Activated CD4-positive, CD25-positive, alpha-beta regulatory T cell treated with anti-CD3 and anti-CD28 coated beads, Interleukin-2, amount 50 U/mL, for 16 hours (primary cell): Measurements from ENCODE around the gene GUCY1B1.

ENCODE experiments used
- DNase-seq: peaks from one replicate; pipeline ENCODE4 v3.0.0-alpha.2; 2020; ENCODE audit warnings: low read depth, low spot score

The GUCY1B1 gene

GRCh38 chr4:155758481-155759371, at the start of gene GUCY1B1:
GUCY1B1 (plus strand) TSS chr4:155759021; CDS start chr4:155759141, 120 bp downstream.
- DNase-seq, result no peak

GRCh38 chr4:155709918-155710317, 48.9 kb upstream of the GUCY1B1 start:
- no peak for DNase-seq

DNA sequence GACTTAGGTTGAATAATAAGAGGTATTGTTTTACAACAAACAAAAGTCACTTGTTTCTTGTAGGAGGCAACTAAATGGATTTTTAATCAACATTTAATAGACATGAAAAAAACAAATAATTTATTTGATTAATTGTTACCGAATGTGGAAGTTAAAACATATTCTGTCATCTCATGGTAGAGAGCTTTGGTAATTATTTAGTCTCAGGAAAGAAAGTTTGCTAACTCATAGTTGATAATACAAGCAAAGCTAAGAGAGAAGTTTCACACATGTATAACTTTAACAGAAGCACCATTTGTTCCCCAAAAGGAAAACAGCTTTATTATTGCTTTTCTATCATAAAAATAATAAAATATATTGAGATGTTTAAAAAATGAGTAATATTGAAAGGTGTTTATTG, 47.3 kb upstream of the GUCY1B1 start:
- DNase-seq, result no peak

- DNase-seq, result no peak
Observed at GRCh38 chr4:155712846-155713245, 46.0 kb upstream of the GUCY1B1 start.

- DNase-seq, result no peak
Observed at GRCh38 chr4:155713911-155714310, 44.9 kb upstream of the GUCY1B1 start.

DNA sequence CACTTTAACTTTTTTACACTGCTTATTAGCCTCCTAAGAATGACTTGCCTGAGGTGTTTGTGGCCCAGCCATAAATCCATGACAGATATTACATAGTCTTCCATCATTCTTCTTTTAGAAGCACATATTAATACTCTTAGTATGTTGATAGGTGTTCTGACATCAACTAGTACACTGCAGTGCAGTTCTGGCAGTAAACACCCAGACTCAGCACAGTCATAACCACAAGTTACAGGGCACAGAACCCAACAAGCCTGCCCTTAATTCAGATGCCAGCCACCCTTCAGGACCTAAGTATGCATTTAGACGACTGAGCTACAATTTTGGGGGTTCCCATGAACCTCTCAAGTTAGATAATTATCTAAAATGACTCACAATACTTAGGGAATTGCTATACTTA, 36.5 kb upstream of the GUCY1B1 start:
- DNase-seq, result no peak

DNA sequence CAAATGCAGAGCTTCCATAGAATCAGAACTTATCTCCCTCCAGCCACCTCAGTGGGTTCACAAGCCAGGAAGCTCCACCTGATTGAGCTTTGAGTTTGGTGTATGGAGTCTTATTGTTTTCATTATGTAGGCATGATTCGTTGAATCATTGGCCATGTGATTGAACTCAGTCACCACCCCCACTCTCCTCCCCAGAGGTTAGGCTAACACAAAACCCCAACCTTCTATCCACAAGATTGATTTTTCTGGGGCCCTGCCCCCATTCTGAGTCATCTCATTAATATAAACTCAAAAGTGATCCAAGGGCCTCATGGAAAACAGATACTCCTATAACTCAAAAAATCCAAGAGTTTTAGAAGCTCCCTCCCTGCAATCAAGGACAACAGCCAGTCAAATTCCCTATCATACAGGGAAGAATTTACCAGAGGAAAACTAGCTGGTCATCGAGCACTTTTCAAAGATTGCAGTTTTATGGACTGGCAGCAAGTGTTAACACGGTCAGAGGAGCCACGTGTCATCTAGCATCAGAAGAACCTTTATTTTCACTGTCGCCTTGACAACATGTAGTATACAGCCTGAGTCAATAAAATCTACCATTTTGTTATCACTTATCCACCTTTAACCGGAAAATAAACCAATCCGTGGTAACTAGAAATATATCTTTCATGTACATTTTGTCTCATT, 35.9 kb upstream of the GUCY1B1 start:
- DNase-seq, result no peak

DNA sequence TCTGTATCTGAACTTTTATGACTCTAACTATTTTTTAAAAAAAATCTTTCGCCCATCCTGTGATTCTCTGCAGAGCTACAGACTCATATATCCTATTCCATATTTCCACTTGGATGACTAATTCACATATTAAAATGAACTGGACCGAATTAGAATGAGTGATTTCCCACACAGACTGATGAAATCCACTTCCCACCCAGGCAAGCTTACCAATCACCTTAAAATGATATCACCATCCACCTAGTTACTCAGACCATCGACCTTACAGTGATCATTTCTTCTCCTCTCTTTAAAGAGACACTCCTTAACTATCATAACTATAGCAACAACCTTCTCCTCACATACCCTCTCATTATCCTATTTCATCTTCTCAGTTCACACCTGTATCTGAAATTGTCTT, 34.1 kb upstream of the GUCY1B1 start:
- DNase-seq, result no peak

DNA sequence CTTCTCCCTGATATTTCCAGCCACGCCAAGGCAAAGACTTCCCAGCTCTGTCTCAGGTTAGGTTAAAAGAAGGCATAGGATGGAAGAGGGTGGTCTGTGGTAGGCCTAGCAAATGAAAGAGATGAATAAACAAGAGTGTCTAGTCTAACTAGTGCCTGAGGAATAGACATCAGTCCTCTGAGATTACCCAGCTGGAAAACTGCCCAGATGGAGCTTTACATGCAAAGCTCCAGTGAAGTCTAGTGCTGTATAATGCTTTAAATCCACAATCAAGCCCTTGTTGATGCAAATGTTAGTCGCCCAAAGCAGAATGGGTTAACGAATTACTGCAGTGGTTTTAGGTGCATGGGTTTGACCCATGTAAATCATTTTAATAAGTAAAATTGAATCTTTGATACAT, 24.8 kb upstream of the GUCY1B1 start:
- no peak for DNase-seq

DNA sequence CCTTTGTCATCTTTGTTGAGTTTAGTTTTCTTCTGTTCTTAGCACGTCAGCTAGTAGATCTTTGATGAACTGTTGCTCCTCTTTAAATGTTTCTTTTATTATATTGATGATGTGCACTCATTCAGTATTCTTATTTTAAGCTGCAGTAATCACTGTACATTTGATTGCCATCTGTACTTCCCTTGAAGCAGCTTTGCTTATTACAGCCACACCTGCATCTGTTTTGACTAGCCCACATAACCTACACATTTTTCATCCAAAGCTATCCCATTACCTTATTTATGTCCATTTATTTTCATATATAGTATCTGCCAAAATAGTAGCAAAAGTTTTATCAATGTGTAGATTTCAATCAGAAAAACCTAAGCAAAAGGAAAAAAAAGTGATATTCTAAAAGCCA, 23.9 kb upstream of the GUCY1B1 start:
- no peak for DNase-seq

- no peak for DNase-seq
Observed at GRCh38 chr4:155735496-155735895, 23.3 kb upstream of the GUCY1B1 start.

- no peak for DNase-seq
Observed at GRCh38 chr4:155738548-155738947, 20.3 kb upstream of the GUCY1B1 start.

GRCh38 chr4:155741546-155741945, 17.3 kb upstream of the GUCY1B1 start:
- no peak for DNase-seq

GRCh38 chr4:155742310-155743015, 16.4 kb upstream of the GUCY1B1 start:
- DNase-seq, result no peak

DNA sequence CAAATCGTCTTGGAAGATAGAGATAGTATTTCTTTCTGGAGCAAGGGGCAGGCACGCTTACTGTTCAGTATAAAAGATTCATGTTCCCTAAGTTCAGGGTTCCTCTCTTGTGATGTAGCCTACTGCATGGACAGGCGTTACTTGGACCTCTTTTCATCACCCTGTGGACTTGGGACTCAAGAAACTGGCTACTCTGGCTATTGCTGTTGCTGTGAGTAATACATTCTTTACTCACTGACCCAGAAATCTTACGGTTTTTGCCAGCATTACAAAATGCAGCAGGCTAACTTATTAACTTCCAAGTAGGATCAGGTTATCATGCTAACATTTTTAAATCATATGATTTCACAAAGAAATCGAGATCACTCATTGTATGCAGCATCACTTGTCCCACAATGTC, 12.8 kb upstream of the GUCY1B1 start:
- DNase-seq, result no peak

- no peak for DNase-seq
Observed at GRCh38 chr4:155748039-155748438, 10.8 kb upstream of the GUCY1B1 start.

GRCh38 chr4:155749041-155749440, 9.8 kb upstream of the GUCY1B1 start:
- no peak for DNase-seq

DNA sequence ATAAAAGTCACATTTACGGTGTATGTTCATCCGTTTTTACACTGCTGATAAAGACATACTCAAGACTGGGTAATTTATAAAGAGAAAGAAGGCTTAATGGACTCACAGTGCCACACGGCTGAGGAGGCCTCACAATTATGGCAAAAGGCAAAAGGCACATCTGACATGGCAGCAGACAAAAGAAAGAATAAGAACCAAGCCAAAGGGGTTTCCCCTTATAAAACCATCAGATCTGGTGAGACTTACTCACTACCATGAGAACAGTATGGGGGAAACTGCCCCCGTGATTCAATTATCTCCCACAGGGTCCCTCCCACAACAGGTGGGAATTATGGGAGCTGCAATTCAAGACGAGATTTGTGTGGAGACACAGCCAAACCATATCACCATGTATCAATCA, 7.3 kb upstream of the GUCY1B1 start:
- DNase-seq, result no peak

DNA sequence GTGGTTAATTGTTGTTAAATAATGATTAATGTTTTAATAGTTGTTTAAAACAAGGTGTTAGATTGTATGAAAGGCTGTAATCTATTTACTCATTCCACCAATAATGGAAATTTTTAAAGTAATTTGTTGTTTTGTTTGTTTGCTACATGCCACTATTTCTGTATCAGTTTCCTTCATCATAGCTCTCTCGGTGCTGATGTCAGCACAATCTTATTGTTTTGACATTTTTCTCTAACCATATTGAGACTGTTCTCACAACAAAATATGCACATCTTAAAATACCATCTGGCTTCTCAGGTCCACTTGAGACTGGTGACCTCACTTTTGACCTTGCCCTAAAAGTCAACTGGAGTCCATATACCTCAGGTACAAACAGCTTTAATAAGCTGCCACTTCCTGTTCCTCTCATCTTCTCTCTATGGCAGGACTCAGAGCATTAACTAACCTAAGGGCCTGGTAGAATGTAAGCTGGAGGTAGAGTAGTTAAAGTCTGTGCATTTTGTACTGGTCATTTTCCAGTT, 1.0 kb upstream of the GUCY1B1 start:
- no peak for DNase-seq

DNA sequence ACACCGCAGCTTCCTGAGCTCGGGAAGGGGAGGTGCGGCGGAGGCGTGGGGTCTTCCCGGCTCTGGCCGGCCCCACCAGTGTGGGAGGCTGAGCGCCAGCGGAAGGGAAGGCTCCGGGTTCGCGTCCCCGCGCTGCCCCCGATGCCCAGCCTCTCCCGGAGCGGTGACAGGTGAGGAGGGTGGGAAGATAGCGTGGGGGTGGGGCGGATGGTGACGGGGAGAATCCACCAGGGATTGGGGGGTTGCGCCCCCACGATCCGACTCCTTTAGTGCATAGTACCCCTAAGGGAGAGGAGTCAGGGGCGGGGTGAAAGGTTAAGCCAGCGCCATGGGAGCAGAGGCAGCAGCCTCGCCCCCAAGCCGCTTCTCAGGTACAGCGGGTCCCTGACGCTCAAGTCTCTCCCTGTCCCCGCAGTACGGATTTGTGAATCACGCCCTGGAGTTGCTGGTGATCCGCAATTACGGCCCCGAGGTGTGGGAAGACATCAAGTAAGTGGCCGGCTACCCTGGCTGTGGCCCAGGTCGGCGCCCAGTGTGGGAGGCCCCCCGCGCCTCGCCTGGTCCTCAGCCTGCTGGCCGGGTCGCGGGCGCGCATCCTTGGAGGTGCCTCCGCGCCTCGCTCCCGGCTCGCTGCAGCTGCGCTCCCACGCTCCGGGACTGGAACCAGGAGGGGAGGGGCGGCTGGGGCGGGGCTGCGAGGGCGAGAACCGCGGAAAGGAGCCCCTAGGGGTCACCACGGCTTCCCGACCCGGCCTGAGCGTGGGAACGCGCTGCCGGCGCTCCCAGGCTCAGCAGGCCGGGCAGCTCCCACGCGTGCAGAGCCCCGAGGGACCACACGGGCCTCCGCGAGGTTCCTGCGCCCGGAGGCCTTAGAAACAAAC, 791 bp downstream of the GUCY1B1 start:
- no peak for DNase-seq

GRCh38 chr4:155761047-155761446, 2.2 kb downstream of the GUCY1B1 start:
- no peak for DNase-seq
